Suppressor macrophage (primary cell): ENCODE data around the gene ARFIP1.
"Not testable (repeated sequence)": the region's sequence is repeated elsewhere in the genome, so short reads cannot be mapped to it uniquely, and the experiment has no call there.

Experiments used
- DNase-seq, 4 experiments: peaks; one replicate each; pipeline ENCODE4 v3.0.0-alpha.2; 2020 to 2022

Gene ARFIP1

GRCh38 chr4:152785639-152786615 lies 6.2 kb downstream of the ARFIP1 start:
- peak in 2 of 4 experiments; percentile 43 for DNase-seq

GRCh38 chr4:152786627-152787026 lies 6.9 kb downstream of the ARFIP1 start:
- DNase-seq: no peak

- no peak for DNase-seq
Measured at GRCh38 chr4:152795891-152796290, 16.1 kb downstream of the ARFIP1 start.

GRCh38 chr4:152803541-152803940 lies 23.8 kb downstream of the ARFIP1 start:
- DNase-seq: no peak

GRCh38 chr4:152805071-152805650 lies 25.4 kb downstream of the ARFIP1 start:
- no peak for DNase-seq

- peak; percentile 22 to 62 (median 43) for DNase-seq
Measured at GRCh38 chr4:152805818-152806217, 26.1 kb downstream of the ARFIP1 start.

- DNase-seq: no peak
Measured at GRCh38 chr4:152806501-152807125, 26.9 kb downstream of the ARFIP1 start.

GRCh38 chr4:152807294-152807829 lies 27.6 kb downstream of the ARFIP1 start:
- DNase-seq: no peak

- no peak for DNase-seq
Measured at GRCh38 chr4:152808670-152809069, 28.9 kb downstream of the ARFIP1 start.

GRCh38 chr4:152810715-152811287 lies 31.0 kb downstream of the ARFIP1 start:
- DNase-seq: no peak

GRCh38 chr4:152815078-152815477 lies 35.3 kb downstream of the ARFIP1 start:
- peak; percentile 30 to 66 (median 54) for DNase-seq

GRCh38 chr4:152817331-152817730 lies 37.6 kb downstream of the ARFIP1 start:
- DNase-seq: peak in 3 of 4 experiments; percentile 30 to 66 (median 58)

- no peak for DNase-seq
Measured at GRCh38 chr4:152819026-152819645, 39.4 kb downstream of the ARFIP1 start.

- DNase-seq: no peak
Measured at GRCh38 chr4:152820073-152820472, 40.3 kb downstream of the ARFIP1 start.

GRCh38 chr4:152822323-152822722 lies 42.6 kb downstream of the ARFIP1 start:
- DNase-seq: no peak

GRCh38 chr4:152824561-152824960 lies 44.8 kb downstream of the ARFIP1 start:
- no peak for DNase-seq

GRCh38 chr4:152825336-152825735 lies 45.6 kb downstream of the ARFIP1 start:
- no peak for DNase-seq

GRCh38 chr4:152828122-152828521 lies 48.4 kb downstream of the ARFIP1 start:
- no peak for DNase-seq

- DNase-seq: no peak
Measured at GRCh38 chr4:152831416-152831815, 51.7 kb downstream of the ARFIP1 start.

- DNase-seq: no peak
Measured at GRCh38 chr4:152836936-152837335, 57.2 kb downstream of the ARFIP1 start.

GRCh38 chr4:152839729-152840128 lies 60.0 kb downstream of the ARFIP1 start:
- DNase-seq: not testable (repeated sequence)

- no peak for DNase-seq
Measured at GRCh38 chr4:152843481-152844090, 63.8 kb downstream of the ARFIP1 start.
